HUES48 (cell line): ENCODE results near the gene ALKBH4.
A peak's percentile ranks its signal among the peaks of the same experiment; 100 is the strongest.

Experiments
- H3K27ac ChIP-seq: one replicate; pipeline ENCODE4 v1.7.0; 2013; ENCODE audit warnings: low read depth, low read length, inconsistent platforms
- H3K27me3 ChIP-seq: 2 replicates; pipeline ENCODE4 v1.6.1; 2013; ENCODE audit warnings: mild to moderate bottlenecking, low read length; ENCODE audit not compliant: control insufficient read depth, insufficient read depth
- H3K36me3 ChIP-seq: 2 replicates; pipeline ENCODE4 v1.6.1; 2013; ENCODE audit warnings: low read length; ENCODE audit not compliant: control insufficient read depth, insufficient read depth
- H3K4me1 ChIP-seq: 2 replicates; pipeline ENCODE4 v1.6.1; 2013; ENCODE audit warnings: mild to moderate bottlenecking, low read length; ENCODE audit not compliant: control insufficient read depth, insufficient read depth
- H3K4me3 ChIP-seq: 2 replicates; pipeline ENCODE4 v1.5.1; 2013; ENCODE audit warnings: mild to moderate bottlenecking, low read depth, low read length
- H3K9ac ChIP-seq: 2 replicates; pipeline ENCODE4 v1.6.1; 2013; ENCODE audit warnings: mild to moderate bottlenecking, low read depth, low read length, moderate library complexity
- H3K9me3 ChIP-seq: 2 replicates; pipeline ENCODE4 v1.6.1; 2013; ENCODE audit warnings: low read length; ENCODE audit not compliant: control insufficient read depth, insufficient read depth

Gene ALKBH4

GRCh38 chr7:102432442-102433218 lies 32.0 kb downstream of the ALKBH4 start:
- no peaks in the 10 kb centered on the region for H3K27me3 ChIP-seq
- peaks cover 5% of the 10 kb centered on the region; the same call in 1 of the 2 replicates for H3K36me3 ChIP-seq
- H3K4me1 ChIP-seq = peaks cover 6% of the 10 kb centered on the region
- H3K9me3 ChIP-seq = no peaks in the 10 kb centered on the region
- no peak overlapping the region for H3K9ac ChIP-seq
- H3K27ac ChIP-seq = peak overlapping the region; percentile 20
- H3K4me3 ChIP-seq = peak overlapping the region; percentile 83

GRCh38 chr7:102431617-102432298 lies 32.9 kb downstream of the ALKBH4 start:
- Histone ChIP-seq H3K4me3 (0 out of 2 replicates have a peak overlapping the region, but pooled peaks have one; percentile 14), H3K27ac (no peak overlapping the region), H3K9ac (no peak overlapping the region)

GRCh38 chr7:102429141-102429899 lies 35.3 kb downstream of the ALKBH4 start:
- Histone ChIP-seq H3K9ac (no peak overlapping the region), H3K4me3 (no peak overlapping the region), H3K4me1 (peaks cover 6% of the 10 kb centered on the region), H3K27ac (no peak overlapping the region), H3K9me3 (no peaks in the 10 kb centered on the region), H3K27me3 (no peaks in the 10 kb centered on the region), H3K36me3 (peaks cover 29% of the 10 kb centered on the region)

More at GRCh38 chr7:102431617-102432298, 32.9 kb downstream of the ALKBH4 start:
- H3K36me3 ChIP-seq = peaks cover 13% of the 10 kb centered on the region
- peaks cover 6% of the 10 kb centered on the region for H3K4me1 ChIP-seq
- no peaks in the 10 kb centered on the region for H3K9me3 ChIP-seq
- no peaks in the 10 kb centered on the region for H3K27me3 ChIP-seq

GRCh38 chr7:102427019-102427405 lies 37.7 kb downstream of the ALKBH4 start:
- H3K27ac ChIP-seq = no peak overlapping the region
- H3K27me3 ChIP-seq = no peaks in the 10 kb centered on the region
- no peak overlapping the region for H3K4me3 ChIP-seq
- H3K36me3 ChIP-seq = peaks cover 31% of the 10 kb centered on the region
- no peaks in the 10 kb centered on the region for H3K9me3 ChIP-seq
- H3K4me1 ChIP-seq = peaks cover 9% of the 10 kb centered on the region
- H3K9ac ChIP-seq = no peak overlapping the region

GRCh38 chr7:102426268-102427018 lies 38.2 kb downstream of the ALKBH4 start:
- Histone ChIP-seq H3K4me1 (peaks cover 3% of the 10 kb centered on the region), H3K36me3 (peaks cover 36% of the 10 kb centered on the region), H3K9me3 (no peaks in the 10 kb centered on the region), H3K9ac (no peak overlapping the region), H3K27ac (no peak overlapping the region), H3K4me3 (no peak overlapping the region), H3K27me3 (no peaks in the 10 kb centered on the region)

- Histone ChIP-seq H3K27ac (no peak overlapping the region), H3K4me1 (peaks cover 3% of the 10 kb centered on the region), H3K27me3 (no peaks in the 10 kb centered on the region), H3K9me3 (no peaks in the 10 kb centered on the region), H3K9ac (no peak overlapping the region), H3K36me3 (peaks cover 41% of the 10 kb centered on the region), H3K4me3 (no peak overlapping the region)
These were observed 38.9 kb downstream of the ALKBH4 start for GRCh38 chr7:102425639-102426267.

GRCh38 chr7:102424787-102425218 lies 39.9 kb downstream of the ALKBH4 start:
- H3K4me1 ChIP-seq = peaks cover 3% of the 10 kb centered on the region; the same call in 1 of the 2 replicates
- no peak overlapping the region for H3K9ac ChIP-seq
- H3K27me3 ChIP-seq = no peaks in the 10 kb centered on the region
- no peaks in the 10 kb centered on the region for H3K9me3 ChIP-seq
- no peak overlapping the region for H3K27ac ChIP-seq
- H3K4me3 ChIP-seq = no peak overlapping the region
- H3K36me3 ChIP-seq = peaks cover 46% of the 10 kb centered on the region

- Histone ChIP-seq H3K9ac (no peak overlapping the region; the same call in 1 of the 2 replicates), H3K4me1 (peaks cover 3% of the 10 kb centered on the region; the same call in 1 of the 2 replicates), H3K36me3 (peaks cover 48% of the 10 kb centered on the region), H3K4me3 (no peak overlapping the region), H3K27ac (no peak overlapping the region), H3K27me3 (no peaks in the 10 kb centered on the region), H3K9me3 (no peaks in the 10 kb centered on the region)
These were observed 40.5 kb downstream of the ALKBH4 start for GRCh38 chr7:102424129-102424551.

GRCh38 chr7:102421706-102422240 lies 42.9 kb downstream of the ALKBH4 start:
- H3K36me3 ChIP-seq = peaks cover 52% of the 10 kb centered on the region
- no peak overlapping the region for H3K9ac ChIP-seq

GRCh38 chr7:102418592-102418991 lies 46.1 kb downstream of the ALKBH4 start:
- Histone ChIP-seq H3K9me3 (no peaks in the 10 kb centered on the region), H3K9ac (no peak overlapping the region), H3K27ac (no peak overlapping the region), H3K36me3 (peaks cover 59% of the 10 kb centered on the region), H3K27me3 (no peaks in the 10 kb centered on the region), H3K4me3 (no peak overlapping the region), H3K4me1 (no peaks in the 10 kb centered on the region)

More at GRCh38 chr7:102421706-102422240, 42.9 kb downstream of the ALKBH4 start:
- Histone ChIP-seq H3K27me3 (no peaks in the 10 kb centered on the region), H3K4me1 (peaks cover 3% of the 10 kb centered on the region; the same call in 1 of the 2 replicates), H3K27ac (no peak overlapping the region), H3K4me3 (no peak overlapping the region), H3K9me3 (no peaks in the 10 kb centered on the region)
